C4-2B (cell line): ENCODE measurements around the gene ABHD2.

Experiments
- H3K27ac ChIP-seq: fragments of 450-650 bp; 2 replicates; pipeline ENCODE4 v1.5.1; 2017
- CTCF ChIP-seq: fragments of 450-650 bp; conservative IDR thresholded peaks from 2 replicates; pipeline ENCODE4 v1.5.1; 2017; ENCODE audit warnings: mild to moderate bottlenecking
- ZFX ChIP-seq: fragments of 450-650 bp; IDR thresholded peaks from 2 replicates; pipeline ENCODE4 v1.6.1; 2017

ABHD2 gene

DNA sequence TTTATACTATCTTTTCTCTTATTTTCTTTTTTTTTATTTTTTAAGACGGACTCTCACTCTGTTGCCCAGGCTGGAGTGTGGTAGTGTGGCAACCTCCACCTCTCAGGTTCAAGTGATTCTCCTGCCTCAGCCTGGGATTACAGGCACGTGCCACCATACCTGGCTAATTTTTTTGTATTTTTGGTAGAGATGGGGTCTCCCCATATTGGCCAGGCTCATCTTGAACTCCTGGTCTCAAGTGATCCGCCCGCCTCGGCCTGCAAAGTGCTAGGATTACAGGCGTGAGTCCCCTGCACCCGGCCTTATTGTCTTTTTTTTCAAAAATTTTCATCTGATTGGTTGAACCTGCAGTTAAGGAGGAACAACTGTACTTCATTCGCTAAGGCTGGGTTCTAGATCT is 21.8 kb downstream of the ABHD2 start:
- TF ChIP-seq ZFX (no peak), CTCF (no peak)

GRCh38 chr15:89111352-89111751 is 23.1 kb downstream of the ABHD2 start:
- H3K27ac ChIP-seq, result peak overlapping the region; percentile 29; the same call in 1 of the 2 replicates
- TF ChIP-seq CTCF, result no peak

More for the DNA sequence above, 21.8 kb downstream of the ABHD2 start:
- H3K27ac ChIP-seq, result peak overlapping the region; percentile 38

- H3K27ac ChIP-seq, result peak overlapping the region; percentile 82
- TF ChIP-seq ZFX (no peak), CTCF (no peak)
Observed at GRCh38 chr15:89111961-89112340, 23.7 kb downstream of the ABHD2 start.

DNA sequence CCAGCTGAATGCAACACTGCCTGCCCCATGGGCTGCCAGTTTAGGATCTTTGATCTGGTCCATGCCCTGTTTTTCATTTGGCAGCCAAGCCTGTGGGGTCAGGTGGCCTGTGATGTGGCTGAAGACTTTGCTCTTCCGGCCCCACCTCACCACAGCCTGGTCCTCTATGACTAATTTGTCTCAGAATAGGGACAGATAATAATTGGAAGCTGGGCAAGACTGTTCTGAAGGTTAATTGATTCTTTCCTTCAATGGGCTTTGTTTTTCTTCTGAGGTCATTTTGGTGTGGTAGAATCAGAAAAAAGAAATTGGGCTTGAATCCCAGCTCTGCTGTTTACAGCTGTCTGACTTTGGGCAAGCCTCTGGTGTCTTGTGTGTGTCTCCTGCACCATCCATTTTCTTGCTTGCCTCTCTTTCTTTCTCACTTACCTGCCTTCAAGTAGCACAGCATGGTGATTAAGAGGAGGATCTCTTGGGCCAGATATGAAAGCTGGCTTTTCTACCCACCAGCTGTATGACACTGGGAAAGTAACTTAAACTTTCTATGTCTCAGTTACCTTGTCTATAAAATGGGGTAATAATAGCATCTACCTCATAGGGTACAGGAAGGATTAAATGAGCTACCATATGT is 24.2 kb downstream of the ABHD2 start:
- H3K27ac ChIP-seq, result peak overlapping the region; percentile 82
- TF ChIP-seq ZFX (no peak), CTCF (no peak)

DNA sequence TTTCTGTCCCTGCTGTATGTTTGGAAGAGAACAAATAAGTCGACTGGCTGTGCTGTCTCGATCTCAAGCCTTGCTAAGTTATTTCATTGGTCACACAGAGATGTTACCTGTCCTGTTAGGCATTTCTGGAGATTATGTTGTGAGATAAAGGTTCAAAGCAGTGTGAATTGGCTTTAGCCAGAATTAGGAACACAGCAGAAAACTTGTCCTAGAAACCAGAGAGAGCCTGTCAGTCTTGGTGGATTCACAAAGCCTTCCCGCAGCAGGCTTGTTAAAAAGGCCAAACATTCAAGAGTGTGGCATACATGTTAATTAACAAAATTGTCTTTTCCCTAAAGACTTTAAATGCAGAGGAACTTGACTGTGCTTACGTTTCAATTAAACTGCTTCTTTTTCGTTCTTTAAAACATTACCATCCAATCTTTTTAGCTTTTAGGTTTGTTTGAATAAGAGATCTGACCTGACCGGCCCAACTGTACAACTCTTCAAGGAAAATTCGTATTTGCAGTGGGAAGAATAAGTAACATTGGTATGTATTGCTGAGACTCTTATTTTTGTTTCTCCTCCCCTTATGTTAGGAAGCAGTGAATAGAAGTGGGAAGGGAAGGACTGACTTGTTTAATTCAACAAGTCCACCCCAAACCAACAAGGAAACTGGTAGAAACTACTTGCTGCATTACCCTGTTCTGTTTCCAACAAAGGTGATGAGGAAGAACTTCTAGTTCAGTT is 25.2 kb downstream of the ABHD2 start:
- peak overlapping the region; percentile 95 for H3K27ac ChIP-seq
- TF ChIP-seq CTCF, result no peak
- TF ChIP-seq ZFX, result no peak

- peak overlapping the region; percentile 95 for H3K27ac ChIP-seq
- TF ChIP-seq ZFX (no peak), CTCF (no peak)
Observed at GRCh38 chr15:89114990-89115389, 26.7 kb downstream of the ABHD2 start.

- TF ChIP-seq CTCF (no peak), ZFX (no peak)
- peak overlapping the region; percentile 95 for H3K27ac ChIP-seq
Observed at GRCh38 chr15:89115547-89115946, 27.3 kb downstream of the ABHD2 start.
